Transverse colon (tissue), 4 donors: ENCODE results near the gene RELL1.

Experiments used
- POLR2AphosphoS5 ChIP-seq, 3 donors: sonication (generic); formaldehyde crosslinking; IDR thresholded peaks; one replicate each; pipeline ENCODE4 v1.6.1; 2016; ENCODE audit warnings: antibody characterized with exemption in 3 of 3
- TF ChIP-seq, protein P1 (sequence below), 5 experiments: fragments of 200-600 bp in 3 of 5; fragments of 450-650 bp in 2 of 5; sonication (generic) in 3 of 5; IDR thresholded peaks; 1 replicate in 2 of 5; 2 replicates in 3 of 5; pipeline ENCODE4 v1.5.1; 2016 to 2017; ENCODE audit warnings: antibody characterized with exemption in 5 of 5, inconsistent platforms in 3 of 5, mild to moderate bottlenecking in 2 of 5, moderate library complexity in 1 of 5

DNA sequence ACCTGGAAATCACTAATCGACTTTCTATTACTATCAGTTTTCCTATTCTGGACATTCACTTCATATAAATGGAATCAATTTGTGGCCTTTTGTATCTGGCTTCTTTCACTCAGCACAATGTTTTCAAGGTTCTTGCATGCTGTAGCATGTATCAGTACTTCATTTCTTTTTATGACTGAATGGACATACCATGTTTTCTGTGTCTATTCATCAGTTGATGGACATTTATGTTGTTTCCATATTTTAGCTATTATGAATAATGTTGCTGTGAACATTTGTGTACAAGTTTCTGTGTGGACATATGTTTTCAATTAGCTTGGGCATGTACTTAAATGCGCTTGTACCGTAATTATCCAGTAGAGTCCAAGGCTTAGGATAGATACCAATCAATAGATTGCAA lies 19.9 kb upstream of the RELL1 start:
- TF ChIP-seq, protein P1, sequence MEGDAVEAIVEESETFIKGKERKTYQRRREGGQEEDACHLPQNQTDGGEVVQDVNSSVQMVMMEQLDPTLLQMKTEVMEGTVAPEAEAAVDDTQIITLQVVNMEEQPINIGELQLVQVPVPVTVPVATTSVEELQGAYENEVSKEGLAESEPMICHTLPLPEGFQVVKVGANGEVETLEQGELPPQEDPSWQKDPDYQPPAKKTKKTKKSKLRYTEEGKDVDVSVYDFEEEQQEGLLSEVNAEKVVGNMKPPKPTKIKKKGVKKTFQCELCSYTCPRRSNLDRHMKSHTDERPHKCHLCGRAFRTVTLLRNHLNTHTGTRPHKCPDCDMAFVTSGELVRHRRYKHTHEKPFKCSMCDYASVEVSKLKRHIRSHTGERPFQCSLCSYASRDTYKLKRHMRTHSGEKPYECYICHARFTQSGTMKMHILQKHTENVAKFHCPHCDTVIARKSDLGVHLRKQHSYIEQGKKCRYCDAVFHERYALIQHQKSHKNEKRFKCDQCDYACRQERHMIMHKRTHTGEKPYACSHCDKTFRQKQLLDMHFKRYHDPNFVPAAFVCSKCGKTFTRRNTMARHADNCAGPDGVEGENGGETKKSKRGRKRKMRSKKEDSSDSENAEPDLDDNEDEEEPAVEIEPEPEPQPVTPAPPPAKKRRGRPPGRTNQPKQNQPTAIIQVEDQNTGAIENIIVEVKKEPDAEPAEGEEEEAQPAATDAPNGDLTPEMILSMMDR (IDR thresholded peaks at IDR 0.05): no peak
- TF ChIP-seq POLR2AphosphoS5 (IDR thresholded peaks at IDR 0.05): no peak
